M059J (cell line): Measurements from ENCODE around the gene MYH7B. TPM values are rescaled to one million over a fixed set of nuclear protein-coding genes. Genes with fewer than 3 reads are reported as not detected.

Experiments
- DNase-seq: peaks from one replicate; pipeline ENCODE4 v3.0.0-alpha.2; 2012; ENCODE audit warnings: low read depth
- total RNA-seq: library from RNA; depleted of rRNA; stranded (reverse); fragments of >200 nt; shearing (Covaris generic); gene quantifications from 2 replicates; pipeline ENCODE4 v1.2.3, GENCODE V29; 2014; rRNA removed

MYH7B gene
- 0.05 TPM in 1 of 2 replicates, not detected in the other for total RNA-seq

DNA sequence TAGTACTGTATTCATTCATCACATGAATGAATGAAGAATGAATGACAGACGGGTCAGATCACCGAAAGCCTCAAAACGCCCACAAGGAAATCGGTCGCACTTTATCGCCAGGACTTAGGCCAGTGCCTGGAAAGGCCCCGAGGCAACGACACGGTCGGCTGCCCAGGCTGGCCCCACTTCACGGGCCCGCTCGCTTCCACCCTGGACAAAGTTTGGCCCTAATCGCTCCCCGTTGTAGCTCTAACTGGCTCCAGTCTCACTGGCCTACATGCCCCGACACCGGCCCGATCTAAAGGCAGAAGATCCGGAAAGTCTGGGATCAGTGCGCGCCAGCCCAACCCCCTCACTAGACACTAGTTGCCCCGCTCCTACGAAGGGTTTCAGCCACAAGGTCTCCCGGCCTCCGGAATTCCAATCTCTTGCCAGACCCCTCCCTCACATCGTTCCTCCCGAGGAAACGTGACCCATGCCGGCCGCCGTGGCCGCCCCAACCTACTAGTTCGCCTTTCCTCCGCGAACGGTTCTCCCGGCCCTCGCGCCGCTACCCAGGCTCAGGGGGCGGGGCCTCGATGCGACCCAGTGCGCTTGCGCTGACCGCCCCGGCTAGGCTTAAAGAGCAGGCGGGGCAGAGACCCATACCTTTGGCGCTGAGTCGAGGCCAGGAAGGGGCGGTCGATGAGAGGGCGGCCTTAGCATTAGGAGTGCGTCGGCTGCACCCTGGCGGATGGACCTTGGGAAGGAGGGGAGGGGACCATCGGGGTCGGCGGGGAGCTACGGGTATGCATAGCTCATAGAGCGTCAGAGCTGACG lies at the start of gene MYH7B, which contains the start of gene GSS:
TSS of gene MYH7B (plus strand) at position 638 of the 810 bp plus-strand sequence. CDS start 22,138 bp downstream, outside the sequence.
TSS of gene GSS (minus strand) at position 576 of the 810 bp plus-strand sequence. CDS start 3,954 bp downstream, outside the sequence.
- peak; percentile 98 for DNase-seq

DNA sequence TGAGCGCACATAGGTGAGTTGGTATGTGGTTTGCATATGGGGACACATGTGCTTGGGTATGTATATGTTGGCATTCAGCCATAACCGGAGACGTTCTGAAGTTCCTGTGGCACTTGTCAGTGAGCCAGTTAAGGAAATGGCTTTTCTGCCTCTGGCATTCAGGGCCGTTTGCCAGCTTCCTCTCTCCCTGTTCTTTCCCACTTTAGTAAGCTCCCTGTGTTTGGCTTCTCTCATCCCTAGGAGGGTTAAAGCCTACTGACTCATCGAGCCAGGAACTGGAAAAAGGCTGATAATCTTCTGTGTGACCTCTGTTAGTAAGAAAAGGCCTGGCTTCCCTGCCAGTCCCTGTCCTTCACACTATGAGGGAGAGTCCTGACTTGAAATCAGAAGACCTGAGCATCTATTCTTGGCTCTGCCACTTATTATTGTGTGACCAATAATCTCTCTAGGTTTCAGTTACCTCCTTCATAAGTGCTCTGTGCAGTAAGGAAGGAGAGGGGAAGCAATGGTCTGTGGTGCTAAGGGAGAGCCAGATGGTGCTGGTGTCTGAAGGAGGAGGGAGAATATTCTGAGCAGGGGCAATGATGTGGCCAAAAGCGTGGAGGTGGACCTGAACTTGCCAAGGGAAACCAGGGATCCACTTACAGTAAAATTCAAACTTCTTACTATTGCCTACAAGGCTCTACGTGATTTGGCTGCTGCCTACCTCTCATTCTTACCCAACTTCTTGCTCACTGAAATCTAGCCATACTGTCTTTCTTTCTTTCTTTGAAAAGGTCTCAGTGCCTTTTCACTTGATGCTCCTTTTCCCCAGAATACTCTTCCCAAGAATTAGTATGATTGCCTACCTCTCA lies 47.8 kb upstream of the MYH7B start:
- peak; percentile 100 for DNase-seq

DNA sequence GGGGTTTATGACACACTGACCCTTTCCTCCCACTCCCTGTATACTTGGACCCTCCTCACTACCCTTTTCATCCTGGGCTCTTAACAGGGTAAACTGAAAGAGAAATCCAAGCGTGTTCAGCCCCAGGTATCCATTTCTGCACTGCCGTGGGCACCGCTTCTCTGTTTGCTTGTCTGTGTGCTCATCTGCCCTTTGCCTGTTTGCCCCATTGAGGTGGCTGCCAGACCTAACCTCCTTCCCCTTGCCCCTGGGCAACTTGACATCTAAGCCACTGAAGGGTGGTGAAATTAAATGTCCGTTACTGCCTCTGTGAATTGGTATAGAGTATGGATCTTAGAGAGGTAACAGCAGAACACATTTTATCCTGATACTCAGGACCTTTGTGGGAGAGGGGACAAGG lies 40.5 kb upstream of the MYH7B start:
- DNase-seq = no peak

DNA sequence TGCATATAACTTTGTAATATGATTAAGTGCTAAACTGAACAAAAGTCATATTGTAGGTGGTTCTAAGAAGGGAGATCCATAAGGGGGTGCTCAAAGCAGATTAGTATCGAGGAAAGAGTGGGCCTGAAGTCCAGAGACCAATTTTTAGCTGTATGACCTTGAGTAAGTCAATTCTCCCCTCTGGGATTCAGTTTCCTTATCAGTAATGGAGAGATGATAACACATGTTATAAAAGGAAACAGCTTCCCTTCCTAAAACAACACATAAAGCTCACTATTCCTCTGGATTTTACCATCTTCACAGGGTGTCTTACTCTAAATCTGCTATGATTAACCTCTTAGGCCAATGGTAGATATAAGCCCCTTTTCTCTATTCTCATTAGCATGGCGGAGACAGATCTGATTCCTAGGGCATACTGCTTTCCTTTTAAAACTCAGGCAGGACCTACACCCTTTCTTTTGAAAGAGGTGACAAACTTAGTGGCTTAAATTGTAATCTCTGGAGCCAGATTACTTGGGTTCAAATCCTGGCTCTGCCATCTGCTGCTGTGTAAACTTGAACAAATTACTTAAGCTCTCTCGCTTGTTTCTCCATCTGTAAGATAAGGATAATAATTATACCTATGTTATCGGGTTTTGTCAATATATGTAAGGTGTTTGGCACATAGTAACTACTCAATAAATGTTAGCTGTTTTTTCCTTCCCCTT lies 39.8 kb upstream of the MYH7B start:
- no peak for DNase-seq

DNA sequence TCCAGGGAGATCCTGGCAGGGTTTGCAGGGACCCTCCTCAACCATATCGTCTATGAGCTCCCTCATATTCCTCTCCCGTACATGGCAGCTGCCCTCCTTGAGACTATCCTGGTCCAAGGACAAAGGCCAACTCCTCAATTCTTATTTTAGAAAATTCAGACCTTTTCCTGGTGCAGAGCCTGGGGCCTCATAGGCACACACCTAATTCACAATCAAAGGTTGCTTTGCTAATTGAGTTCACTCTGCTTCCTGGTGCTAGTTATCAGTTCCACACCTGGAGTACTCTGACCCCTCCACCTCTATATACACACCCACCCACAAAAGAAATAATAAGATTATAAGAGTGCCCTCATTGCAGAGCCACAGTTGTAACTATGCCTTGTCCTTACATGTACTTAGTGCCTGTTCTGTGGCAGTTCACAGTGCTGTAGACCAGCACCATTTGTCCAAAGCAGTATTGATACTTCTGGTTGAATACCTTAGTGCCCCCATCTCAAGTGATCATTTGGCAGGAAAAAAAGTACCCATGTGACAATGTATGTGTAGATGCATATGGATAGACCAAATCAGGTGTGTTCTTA lies 38.8 kb upstream of the MYH7B start:
- DNase-seq = no peak

DNA sequence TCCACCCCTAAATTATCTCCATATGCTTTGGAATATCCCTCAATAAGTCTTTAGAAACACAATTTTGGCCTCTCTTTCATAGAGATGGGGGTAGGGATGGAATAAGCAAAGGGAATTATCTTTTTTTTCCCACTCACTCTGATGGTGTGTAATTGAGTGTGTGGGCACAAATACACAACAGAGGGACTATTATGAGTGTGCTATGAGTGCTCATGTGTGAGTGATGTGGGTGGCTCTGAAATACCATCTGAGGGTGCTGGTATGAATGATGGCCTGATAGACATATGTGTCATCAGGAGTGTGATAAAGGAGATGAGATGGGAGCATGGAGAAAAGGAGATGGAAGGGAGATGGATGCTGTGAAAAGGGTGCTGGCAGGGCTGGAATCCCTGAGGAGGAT lies 35.6 kb upstream of the MYH7B start:
- no peak for DNase-seq

DNA sequence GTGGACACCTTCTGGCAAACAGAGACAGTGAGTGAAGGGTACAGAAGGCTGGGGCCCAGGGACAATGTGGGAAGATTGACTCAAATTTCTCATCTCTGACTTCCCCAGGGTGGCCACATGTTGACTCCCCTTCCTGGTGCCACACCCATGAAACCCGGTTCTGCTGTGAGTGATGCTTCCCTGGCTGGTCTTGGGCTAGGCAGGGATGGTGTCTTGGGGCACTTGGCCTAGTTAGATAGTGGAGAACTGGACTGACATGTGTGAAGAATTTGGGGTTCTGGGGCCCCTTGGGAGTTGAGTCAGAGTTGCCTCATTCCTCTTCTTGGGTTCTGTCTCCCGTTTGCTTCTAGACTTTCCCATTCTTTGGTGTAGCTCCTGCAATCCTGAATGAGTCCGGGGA lies 34.2 kb upstream of the MYH7B start:
- no peak for DNase-seq

DNA sequence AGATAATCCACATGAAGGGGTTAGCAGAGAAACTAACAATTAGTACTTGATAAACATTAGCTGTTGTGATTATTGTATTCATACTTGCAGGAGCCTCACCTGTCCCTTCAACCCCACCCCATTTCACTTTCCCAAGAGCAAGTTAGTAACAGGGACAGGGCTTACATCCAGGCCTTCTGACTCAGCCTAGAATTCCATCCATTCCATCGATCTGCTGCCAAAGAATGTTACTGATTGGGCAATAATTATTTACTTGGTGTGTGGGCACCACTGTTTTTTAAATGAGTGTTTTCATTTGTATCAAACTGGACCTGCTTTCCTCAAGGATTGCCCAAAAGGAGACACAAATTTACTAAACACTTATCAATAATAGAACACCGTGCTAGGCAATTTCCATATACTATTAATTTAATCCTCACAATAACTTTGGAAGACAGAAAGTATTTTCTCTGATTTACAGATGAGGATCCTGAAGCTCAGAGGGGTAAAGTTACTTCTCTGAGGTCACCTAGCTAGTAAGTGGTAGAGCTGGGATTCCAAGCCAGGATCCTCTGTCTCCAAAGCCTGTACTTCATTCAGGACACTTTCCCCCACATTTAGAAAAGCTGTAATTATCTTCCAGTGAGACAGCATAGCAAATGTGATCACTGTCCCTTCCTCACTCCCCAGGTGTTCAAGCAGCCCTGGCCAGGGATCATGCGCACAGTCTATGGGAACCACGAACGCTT lies 32.9 kb upstream of the MYH7B start:
- DNase-seq = peak; percentile 88

DNA sequence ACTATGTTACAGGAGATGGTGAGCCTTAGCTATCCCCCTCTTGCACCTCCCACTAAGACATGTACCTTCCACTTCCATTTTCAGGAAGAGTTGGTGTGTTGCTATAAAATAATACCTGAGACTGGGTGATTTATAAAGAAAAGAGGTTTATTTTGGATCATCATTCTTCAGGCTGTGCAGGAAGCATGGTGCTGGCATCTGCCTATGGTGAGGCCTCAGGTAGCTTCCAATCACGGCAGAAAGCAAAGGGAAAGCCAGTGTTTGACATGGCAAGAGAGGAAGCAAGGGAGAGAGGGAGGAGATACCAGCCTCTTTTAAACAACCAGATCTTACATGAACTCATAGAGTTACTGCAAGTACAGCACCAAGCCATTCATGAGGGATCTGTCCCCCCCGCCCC lies 32.3 kb upstream of the MYH7B start:
- DNase-seq = no peak

DNA sequence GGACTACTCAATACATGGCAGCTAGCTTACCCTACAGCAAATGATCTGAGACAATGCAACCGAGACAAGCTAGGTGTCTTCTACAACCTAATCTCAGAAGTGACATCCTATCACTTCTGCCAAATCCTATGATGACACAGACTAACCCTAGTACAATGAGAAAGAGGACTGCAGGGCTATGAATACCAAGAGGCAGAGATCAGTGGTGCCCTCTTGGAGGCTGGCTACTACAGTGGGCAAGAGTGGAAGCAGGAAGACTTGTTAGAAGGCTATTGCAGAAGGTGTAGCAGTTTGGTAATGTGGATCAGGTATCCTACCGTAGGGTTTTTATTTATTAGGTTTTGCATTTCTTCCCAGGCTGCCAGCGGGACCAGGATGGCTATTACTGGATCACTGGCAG lies 30.3 kb upstream of the MYH7B start:
- no peak for DNase-seq

DNA sequence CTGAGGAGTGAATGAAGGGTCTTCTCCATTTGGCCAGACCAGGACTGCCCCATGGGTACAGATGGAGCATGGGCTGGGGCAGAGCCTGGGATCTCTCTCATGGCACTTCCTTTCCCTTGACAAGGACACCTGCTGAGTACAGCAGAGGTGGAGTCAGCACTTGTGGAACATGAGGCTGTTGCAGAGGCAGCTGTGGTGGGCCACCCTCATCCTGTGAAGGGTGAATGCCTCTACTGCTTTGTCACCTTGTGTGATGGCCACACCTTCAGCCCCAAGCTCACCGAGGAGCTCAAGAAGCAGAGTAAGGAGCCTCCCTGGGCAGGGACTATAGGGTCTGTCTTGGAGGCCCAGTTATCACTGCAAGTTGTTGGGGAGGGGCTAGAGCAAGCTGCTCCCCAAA lies 29.7 kb upstream of the MYH7B start:
- no peak for DNase-seq

DNA sequence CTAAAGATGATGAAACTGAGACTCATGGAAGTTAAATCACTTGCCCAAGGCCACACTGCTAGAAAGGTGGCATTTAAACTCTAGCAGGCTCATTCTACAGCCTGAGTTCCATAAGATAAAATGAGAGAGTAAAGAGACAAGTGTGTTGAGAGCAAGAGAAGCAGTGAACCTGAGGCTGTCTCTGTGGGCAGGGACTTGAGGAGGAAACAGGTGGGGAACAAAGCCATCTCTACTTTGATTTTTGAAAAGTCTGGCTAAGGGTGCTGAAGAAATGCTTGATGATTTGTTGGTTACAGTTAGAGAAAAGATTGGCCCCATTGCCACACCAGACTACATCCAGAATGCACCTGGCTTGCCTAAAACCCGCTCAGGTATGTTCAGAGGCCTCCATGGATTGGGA lies 29.1 kb upstream of the MYH7B start:
- DNase-seq = no peak

DNA sequence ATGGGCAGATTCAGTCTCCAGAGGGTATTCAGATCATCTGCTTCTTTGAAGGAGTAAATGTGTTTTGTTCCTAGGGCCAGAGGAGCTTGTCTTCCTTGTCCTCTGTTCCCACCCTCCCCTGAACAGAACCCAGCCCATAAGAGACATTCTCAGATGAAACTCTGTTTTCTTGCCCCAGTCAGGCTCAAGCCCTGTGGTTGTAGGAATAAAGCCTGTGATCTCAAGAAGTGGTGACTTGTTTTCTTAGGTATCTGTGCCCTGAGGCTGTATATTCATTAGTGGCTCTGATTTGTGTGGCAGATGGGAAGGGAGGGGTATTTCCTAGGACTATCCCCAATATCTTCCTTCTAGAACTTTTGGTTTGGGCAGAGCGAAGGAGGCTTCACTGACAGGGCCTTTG lies 27.9 kb upstream of the MYH7B start:
- DNase-seq = peak; percentile 95

DNA sequence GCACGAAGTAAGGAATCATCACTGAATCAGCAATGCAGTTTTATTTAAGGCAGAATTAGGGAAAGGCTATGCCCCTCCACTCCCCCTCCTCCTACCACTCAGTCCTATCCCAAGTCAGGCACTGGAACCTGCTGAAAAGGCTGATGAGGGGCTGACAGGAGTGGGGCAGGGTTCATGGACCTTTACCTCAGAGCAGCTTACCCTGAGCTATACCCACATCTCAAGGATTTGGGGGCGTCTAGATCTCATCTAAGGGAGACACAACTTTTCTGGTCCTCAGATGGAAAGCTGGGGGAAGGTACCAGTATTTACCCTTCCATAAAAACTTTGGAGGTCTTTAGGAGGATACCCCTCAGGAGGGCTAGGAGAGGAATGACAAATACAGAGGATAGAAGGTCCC lies 27.3 kb upstream of the MYH7B start:
- DNase-seq = no peak

DNA sequence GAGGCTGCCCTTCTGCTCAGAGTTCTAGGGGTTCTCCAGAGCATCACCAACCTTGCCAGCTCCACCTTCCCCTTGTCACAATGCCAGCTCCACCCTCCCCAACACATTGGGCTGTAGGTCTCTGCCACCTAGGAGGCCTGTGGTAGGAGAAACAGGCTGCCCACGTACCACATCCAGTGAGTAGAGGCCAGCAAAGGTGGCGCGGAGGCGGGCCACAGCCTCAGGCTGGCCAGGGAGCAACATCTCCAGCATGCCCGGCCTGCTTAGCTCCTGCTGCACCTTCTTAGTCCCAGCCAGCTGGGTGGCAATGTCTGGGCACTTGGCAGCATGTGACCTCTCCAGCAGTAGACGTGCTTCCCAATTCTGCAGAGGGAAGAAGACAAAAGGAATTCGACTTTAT lies 23.9 kb upstream of the MYH7B start:
- no peak for DNase-seq

DNA sequence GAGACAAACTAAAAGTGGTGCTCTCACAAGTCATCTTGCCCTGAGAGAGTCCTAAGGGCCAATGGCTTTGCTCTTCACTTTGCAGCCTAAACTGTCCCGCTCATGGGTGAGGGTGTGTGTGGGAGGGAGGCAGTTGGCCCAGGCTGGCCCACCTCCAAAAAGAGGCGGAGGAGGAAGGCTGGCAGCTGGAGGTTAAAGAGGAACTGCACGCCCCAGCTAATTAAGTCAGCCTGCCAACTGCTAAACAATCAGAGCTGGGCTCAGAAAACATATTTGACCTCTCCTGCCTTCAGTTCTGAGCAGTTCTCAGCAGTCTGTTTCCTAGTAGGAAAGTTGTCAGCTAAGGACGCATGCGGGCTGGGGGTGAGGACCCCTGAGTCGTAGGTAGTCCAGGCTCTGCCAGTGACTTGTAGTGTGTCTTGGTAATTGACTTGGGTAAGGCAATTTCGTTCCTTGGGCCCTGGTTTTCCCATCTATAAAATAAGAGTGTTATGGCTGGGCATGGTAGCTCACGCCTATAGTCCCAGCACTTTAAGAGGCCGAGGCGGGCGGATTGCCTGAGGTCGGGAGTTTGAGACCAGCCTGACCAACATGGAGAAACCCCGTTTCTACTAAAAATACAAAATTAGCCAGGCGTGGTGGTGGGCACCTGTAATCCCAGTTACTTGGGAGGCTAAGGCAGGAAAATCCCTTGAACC lies 17.1 kb upstream of the MYH7B start:
- DNase-seq = no peak

DNA sequence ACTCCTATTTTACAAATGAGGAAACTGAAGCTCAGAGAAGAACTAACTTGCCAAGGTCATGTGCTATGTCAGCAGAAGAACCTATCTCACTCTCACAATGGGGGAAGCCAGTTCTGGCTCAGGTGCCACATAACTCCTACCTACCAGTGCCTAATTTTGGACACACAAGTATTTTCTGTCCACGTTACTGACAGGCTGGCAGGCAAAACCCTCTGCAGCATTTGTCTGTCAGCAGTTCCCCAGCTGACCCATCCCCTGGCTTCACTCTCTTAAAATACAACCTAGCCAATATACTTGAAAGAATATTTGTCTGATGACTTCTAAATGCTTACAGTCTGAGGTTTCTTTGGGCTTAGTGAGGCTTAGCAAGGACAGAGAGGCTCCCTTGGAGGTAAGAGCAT lies 15.6 kb upstream of the MYH7B start:
- no peak for DNase-seq

DNA sequence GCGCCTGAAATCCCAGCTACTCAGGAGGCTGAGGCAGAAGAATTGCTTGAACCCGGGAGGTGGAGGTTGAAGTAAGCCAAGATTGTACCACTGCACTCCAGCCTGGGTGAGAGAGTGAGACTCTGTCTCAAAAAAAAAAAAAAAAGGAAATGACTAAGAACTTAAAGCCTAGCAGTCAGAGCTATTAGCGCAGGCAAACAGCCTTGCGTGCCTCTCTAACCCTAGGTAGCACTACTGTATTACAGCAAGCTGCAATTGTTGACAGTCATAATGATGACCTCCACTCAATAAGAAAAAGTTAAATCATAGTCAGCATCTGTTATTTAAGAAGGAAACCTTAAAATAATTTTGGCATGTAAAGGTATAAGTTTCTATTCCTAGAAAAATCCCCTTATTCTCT lies 14.4 kb upstream of the MYH7B start:
- no peak for DNase-seq

DNA sequence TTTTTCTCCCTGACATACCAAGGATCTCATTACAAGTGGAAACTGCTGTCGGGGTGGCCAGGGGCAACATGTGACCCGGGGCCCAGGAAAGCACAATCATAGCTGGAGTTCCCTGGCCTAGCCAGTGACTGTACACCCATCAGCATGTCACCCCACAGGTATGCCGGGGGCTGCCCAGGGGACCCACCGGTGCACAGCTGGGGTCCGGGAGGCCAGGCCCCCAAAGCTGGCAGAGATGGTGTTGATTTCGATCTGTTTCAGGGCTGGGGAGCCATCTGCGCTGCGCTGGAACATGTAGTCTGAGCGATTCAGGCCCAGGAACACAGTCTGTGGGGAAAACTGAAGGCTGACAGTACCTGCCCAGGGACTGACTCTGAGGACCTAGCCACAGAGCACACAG lies 13.4 kb upstream of the MYH7B start:
- no peak for DNase-seq

DNA sequence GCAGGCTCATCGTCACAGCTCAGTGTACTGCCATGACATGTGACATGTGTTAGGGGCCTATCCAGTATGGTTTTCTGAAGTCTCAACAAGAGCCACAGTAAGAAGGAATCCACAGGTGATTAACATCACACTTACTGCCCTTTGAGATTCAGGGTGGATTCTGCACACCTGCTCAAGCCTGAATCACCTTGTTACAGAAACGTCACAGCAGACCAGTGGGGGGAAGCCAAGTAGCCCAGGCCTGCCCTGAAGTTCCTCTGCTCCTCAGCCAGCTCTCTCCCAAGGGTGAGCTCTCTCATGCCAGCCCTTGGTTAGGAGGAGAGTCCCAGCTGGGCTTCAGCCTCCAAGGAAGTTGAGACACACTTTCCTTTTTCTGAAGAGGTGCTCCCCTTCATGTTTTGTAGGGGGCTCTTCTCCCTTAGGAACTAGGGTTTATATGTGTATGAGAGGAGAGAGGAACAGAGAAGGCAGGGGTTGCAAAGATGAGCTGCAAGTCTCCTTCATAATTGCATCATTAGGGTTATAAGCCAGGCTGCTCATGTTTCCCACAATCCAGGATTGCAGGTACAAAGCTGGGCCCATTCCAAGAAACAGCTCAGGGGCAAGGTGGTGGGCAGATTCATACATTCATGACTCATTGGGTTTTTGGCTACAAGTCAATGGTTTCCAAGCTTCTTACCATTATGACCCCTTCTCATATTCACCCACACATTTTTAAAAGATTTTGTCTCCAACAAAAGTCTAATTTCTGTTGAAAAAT lies 11.7 kb upstream of the MYH7B start:
- peak; percentile 82 for DNase-seq
